Measurements from ENCODE around the gene NMD3. TPM values are rescaled to one million over a fixed set of nuclear protein-coding genes. Genes with fewer than 3 reads are reported as not detected.

NMD3 gene
- total RNA-seq, 1 donor from 2014 or later: 107 TPM

- no peak for DNase-seq (ENCODE audit: low read depth)
Observed at GRCh38 chr3:161230621-161231171, 9.6 kb downstream of the NMD3 start.

- no peak for DNase-seq (ENCODE audit: low read depth)
Observed at GRCh38 chr3:161231861-161232260, 10.8 kb downstream of the NMD3 start.

- DNase-seq (ENCODE audit: low read depth): no peak
Observed at GRCh38 chr3:161233557-161233956, 12.4 kb downstream of the NMD3 start.

GRCh38 chr3:161236240-161236639 is 15.1 kb downstream of the NMD3 start:
- DNase-seq (ENCODE audit: low read depth): no peak

GRCh38 chr3:161239700-161240099 is 18.6 kb downstream of the NMD3 start:
- no peak for DNase-seq (ENCODE audit: low read depth)

- no peak for DNase-seq (ENCODE audit: low read depth)
Observed at GRCh38 chr3:161244538-161244937, 23.4 kb downstream of the NMD3 start.

- no peak for DNase-seq (ENCODE audit: low read depth)
Observed at GRCh38 chr3:161247049-161247448, 25.9 kb downstream of the NMD3 start.

GRCh38 chr3:161250116-161250515 is 29.0 kb downstream of the NMD3 start:
- DNase-seq (ENCODE audit: low read depth): no peak

GRCh38 chr3:161251716-161252115 is 30.6 kb downstream of the NMD3 start:
- no peak for DNase-seq (ENCODE audit: low read depth)

GRCh38 chr3:161252143-161252542 is 31.0 kb downstream of the NMD3 start:
- no peak for DNase-seq (ENCODE audit: low read depth)

- no peak for DNase-seq (ENCODE audit: low read depth)
Observed at GRCh38 chr3:161253711-161254110, 32.6 kb downstream of the NMD3 start.

- no peak for DNase-seq (ENCODE audit: low read depth)
Observed at GRCh38 chr3:161254861-161255260, 33.8 kb downstream of the NMD3 start.

GRCh38 chr3:161263057-161263456 is 41.9 kb downstream of the NMD3 start:
- no peak for DNase-seq (ENCODE audit: low read depth)

GRCh38 chr3:161264852-161265251 is 43.7 kb downstream of the NMD3 start:
- no peak for DNase-seq (ENCODE audit: low read depth)

GRCh38 chr3:161265916-161266571 is 44.9 kb downstream of the NMD3 start:
- no peak for DNase-seq (ENCODE audit: low read depth)

GRCh38 chr3:161266731-161267150 is 45.6 kb downstream of the NMD3 start:
- peak; percentile 53 for DNase-seq (ENCODE audit: low read depth)

GRCh38 chr3:161267646-161268045 is 46.5 kb downstream of the NMD3 start:
- DNase-seq (ENCODE audit: low read depth): no peak

GRCh38 chr3:161268601-161269000 is 47.5 kb downstream of the NMD3 start:
- DNase-seq (ENCODE audit: low read depth): no peak

- DNase-seq (ENCODE audit: low read depth): no peak
Observed at GRCh38 chr3:161270991-161271390, 49.9 kb downstream of the NMD3 start.

- DNase-seq (ENCODE audit: low read depth): no peak
Observed at GRCh38 chr3:161271646-161272045, 50.5 kb downstream of the NMD3 start.

- DNase-seq (ENCODE audit: low read depth): no peak
Observed at GRCh38 chr3:161272524-161272923, 51.4 kb downstream of the NMD3 start.

GRCh38 chr3:161273589-161274218 is 52.6 kb downstream of the NMD3 start:
- DNase-seq (ENCODE audit: low read depth): peak; percentile 40

- DNase-seq (ENCODE audit: low read depth): peak; percentile 39
Observed at GRCh38 chr3:161274691-161275298, 53.7 kb downstream of the NMD3 start.

Data from renal cortical epithelial cell (primary cell).